Measurements from ENCODE around the gene APP. TPM values are rescaled to one million over a fixed set of nuclear protein-coding genes. Genes with fewer than 3 reads are reported as not detected.
"Not testable (repeated sequence)": the region's sequence is repeated elsewhere in the genome, so short reads cannot be mapped to it uniquely, and the experiment has no call there.

APP gene
- total RNA-seq, 2 donors from 2014 or later: 506 to 721 TPM

DNA sequence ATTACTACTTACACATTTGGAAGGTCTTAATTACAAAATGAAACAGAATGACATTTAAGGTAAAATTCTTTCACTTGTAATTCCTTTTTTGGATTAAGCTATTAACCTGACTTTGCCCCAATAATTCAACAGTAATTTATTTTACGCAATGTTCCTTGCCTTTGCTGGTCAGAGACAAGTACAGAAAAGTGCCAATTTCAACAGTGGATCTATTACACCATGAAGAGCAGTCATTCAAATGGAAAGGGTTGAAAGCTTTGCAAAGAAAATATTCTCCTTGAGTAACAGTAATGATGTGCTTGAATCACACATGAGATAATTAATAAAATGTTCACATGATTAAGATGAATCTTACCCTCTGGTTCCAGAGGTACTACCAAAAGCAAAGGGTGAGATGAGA is 84.7 kb downstream of the APP start:
- TF ChIP-seq, protein P1, sequence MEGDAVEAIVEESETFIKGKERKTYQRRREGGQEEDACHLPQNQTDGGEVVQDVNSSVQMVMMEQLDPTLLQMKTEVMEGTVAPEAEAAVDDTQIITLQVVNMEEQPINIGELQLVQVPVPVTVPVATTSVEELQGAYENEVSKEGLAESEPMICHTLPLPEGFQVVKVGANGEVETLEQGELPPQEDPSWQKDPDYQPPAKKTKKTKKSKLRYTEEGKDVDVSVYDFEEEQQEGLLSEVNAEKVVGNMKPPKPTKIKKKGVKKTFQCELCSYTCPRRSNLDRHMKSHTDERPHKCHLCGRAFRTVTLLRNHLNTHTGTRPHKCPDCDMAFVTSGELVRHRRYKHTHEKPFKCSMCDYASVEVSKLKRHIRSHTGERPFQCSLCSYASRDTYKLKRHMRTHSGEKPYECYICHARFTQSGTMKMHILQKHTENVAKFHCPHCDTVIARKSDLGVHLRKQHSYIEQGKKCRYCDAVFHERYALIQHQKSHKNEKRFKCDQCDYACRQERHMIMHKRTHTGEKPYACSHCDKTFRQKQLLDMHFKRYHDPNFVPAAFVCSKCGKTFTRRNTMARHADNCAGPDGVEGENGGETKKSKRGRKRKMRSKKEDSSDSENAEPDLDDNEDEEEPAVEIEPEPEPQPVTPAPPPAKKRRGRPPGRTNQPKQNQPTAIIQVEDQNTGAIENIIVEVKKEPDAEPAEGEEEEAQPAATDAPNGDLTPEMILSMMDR (IDR thresholded peaks at IDR 0.05): no peak
- intact Hi-C loops (cut with DNase I): no loop called here
- Histone ChIP-seq H3K9ac (ENCODE audit: low read depth in 2 of 2, low read length in 2 of 2) (no peak overlapping the region), H3K27ac (no peak overlapping the region), H3K4me3 (no peak overlapping the region), H3K36me3 (no peaks in the 10 kb centered on the region), H3K9me3 (no peaks in the 10 kb centered on the region), H3K4me1 (no peaks in the 10 kb centered on the region), H3K27me3 (no peaks in the 10 kb centered on the region)
- DNase-seq: no peak

DNA sequence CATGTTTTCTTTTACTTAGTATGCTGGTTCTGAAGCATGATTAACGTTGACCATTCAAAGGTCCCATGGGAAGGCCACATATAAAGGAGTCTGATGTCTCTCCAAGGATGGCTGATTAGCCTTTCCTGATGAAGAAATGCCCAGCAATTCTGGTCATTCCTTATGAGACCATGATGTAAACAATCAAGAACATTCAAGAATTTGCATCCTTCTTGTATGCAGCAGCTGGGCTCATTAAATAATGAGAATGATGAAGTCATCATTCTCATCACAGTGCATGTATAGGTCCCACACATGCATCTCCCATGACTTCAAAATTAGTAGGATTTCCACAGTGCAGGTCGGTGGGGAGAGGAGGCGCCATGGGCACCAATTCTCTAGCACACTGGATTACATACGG is 85.4 kb downstream of the APP start:
- Histone ChIP-seq H3K27ac (no peak overlapping the region), H3K9me3 (no peaks in the 10 kb centered on the region), H3K27me3 (no peaks in the 10 kb centered on the region), H3K4me1 (no peaks in the 10 kb centered on the region), H3K36me3 (no peaks in the 10 kb centered on the region), H3K4me3 (no peak overlapping the region), H3K9ac (ENCODE audit: low read depth in 2 of 2, low read length in 2 of 2) (no peak overlapping the region)
- DNase-seq: no peak
- TF ChIP-seq, protein P1 (IDR thresholded peaks at IDR 0.05): no peak
- intact Hi-C loops (cut with DNase I): no loop called here

DNA sequence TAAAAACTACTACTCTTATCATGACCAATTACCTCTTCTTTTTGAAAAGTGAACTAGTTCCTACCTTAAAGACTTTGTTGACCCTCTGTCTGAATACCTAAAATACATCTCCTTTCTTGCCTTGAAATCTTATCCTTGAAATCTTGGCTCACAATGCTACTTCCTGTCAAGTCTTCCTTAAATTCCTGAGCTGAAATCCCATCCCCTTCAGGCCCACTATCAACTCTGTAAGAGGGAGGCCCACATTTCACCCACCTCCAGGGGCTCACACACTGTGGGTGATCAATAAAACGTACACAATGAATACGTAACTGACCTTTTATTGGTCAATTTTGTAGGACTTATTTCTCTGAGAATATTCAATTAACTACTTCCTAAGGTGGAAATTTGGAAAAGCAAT is 88.0 kb downstream of the APP start:
- Histone ChIP-seq H3K36me3 (no peaks in the 10 kb centered on the region), H3K4me3 (no peak overlapping the region), H3K9ac (ENCODE audit: low read depth in 2 of 2, low read length in 2 of 2) (no peak overlapping the region), H3K27me3 (no peaks in the 10 kb centered on the region), H3K4me1 (no peaks in the 10 kb centered on the region), H3K27ac (no peak overlapping the region), H3K9me3 (no peaks in the 10 kb centered on the region)
- DNase-seq: no peak
- intact Hi-C loops (cut with DNase I): no loop called here
- TF ChIP-seq, protein P1 (IDR thresholded peaks at IDR 0.05): no peak

DNA sequence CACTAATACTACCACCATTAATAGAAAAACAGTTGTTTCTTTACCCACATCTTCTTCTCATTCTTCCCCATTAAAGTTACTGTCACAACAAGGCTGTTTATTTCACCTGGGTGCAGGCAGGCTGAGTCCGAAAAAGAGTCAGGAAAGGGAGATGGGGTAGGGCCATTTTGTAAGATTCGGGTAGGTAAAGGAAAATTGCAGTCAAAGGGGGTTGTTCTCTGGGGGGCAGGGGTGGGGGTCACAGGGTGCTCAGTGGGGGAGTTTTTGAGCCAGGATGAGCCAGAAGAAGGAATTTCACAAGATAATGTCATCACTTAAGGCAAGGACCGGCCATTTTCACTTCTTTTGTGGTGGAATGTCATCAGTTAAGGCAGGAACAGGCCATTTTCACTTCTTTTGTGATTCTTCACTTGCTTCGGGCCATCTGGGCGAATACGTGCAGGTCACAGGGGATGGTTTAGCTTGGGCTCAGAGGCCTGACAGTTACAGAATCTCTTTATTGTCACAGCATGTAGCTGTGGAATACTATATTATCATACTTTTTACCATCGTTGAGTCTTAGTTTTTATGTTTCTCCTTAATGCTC is 89.3 kb downstream of the APP start:
- H3K27me3 ChIP-seq; intact Hi-C loops (cut with DNase I): not testable (repeated sequence)

DNA sequence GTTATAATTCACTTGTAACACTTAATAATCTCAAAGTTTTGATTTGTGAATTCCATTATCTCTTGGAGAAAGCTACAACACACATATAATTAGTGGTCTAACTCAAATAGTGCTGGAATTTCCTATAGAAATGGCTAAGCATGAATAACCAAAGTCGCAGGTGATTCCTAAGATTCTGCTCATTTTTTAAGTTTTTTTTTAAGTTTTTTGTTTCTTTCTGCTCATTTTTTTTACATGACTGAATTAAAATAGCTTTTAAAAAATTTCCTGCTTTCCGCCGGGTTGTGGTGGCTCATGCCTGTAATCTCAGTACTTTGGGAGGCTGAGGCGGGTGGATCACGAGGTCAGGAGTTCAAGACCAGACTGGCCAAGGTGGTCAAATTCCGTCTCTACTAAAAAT is 90.4 kb downstream of the APP start:
- Histone ChIP-seq H3K9ac (ENCODE audit: low read depth in 2 of 2, low read length in 2 of 2) (no peak overlapping the region), H3K9me3 (no peaks in the 10 kb centered on the region), H3K27ac (no peak overlapping the region), H3K36me3 (no peaks in the 10 kb centered on the region), H3K4me3 (no peak overlapping the region), H3K27me3 (no peaks in the 10 kb centered on the region), H3K4me1 (no peaks in the 10 kb centered on the region)
- TF ChIP-seq, protein P1 (IDR thresholded peaks at IDR 0.05): no peak
- intact Hi-C loops (cut with DNase I): no loop called here
- no peak for DNase-seq

More for the DNA sequence above, 89.3 kb downstream of the APP start:
- not testable (repeated sequence) for H3K4me3 ChIP-seq; H3K36me3 ChIP-seq; H3K9me3 ChIP-seq; H3K9ac ChIP-seq (ENCODE audit: low read depth in 2 of 2, low read length in 2 of 2); H3K27ac ChIP-seq; DNase-seq; H3K4me1 ChIP-seq

DNA sequence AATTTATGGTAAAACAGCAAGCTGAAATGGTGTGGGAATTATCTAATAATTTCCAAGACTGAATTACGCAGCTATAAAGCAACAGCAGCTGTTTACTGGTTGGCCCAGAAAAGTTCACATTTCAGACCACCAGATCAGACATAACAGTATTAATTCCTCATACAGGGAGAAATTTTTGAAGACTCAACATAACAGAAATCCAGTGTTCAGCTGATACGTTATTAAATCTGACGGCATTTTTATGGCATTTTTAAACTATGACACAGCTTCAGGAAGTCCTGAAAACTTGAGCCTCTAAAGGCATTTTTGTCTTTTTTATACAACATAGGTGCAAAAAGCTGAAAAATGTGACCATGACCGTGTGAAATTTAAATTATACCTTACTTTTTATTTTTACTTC is 91.2 kb downstream of the APP start:
- Histone ChIP-seq H3K27me3 (no peaks in the 10 kb centered on the region), H3K9me3 (no peaks in the 10 kb centered on the region), H3K4me3 (no peak overlapping the region), H3K4me1 (no peaks in the 10 kb centered on the region), H3K9ac (ENCODE audit: low read depth in 2 of 2, low read length in 2 of 2) (no peak overlapping the region), H3K36me3 (no peaks in the 10 kb centered on the region), H3K27ac (no peak overlapping the region)
- intact Hi-C loops (cut with DNase I): no loop called here
- no peak for DNase-seq
- TF ChIP-seq, protein P1 (IDR thresholded peaks at IDR 0.05): no peak

Measured in colonic mucosa (tissue), 4 donors.